ENCODE results near the gene RBM26.

DNA sequence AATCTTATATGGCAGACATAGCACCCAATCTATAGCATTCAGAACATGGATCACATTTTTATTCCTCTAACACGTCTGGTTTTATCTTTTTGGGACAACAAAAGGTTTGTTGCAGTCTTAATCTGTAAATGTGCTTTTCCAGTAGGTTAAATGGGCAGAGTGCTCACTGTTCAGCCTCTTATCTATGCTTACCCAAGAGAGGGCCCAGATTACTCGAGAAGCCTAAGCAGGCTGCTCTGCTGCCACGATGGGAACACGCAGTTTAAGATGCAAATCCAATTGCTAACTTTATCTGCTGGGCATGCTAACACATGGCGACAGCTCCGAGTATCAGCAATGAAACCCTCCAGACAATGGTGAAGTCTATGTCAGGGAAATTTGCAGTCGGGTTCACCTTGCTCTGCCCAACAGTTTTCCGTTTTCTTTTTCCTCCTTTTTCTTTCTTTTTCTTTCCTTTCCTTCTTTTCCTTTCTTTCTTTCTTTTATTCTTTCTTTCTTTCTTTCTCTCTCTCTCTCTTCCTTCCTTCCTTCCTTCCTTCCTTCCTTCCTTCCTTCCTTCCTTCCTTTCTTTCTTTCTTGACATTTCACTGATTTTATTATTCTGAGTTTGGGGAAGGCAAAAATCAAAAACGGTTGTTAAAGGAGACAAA lies 115.3 kb downstream of the RBM26 start:
- TF ChIP-seq, protein P1, sequence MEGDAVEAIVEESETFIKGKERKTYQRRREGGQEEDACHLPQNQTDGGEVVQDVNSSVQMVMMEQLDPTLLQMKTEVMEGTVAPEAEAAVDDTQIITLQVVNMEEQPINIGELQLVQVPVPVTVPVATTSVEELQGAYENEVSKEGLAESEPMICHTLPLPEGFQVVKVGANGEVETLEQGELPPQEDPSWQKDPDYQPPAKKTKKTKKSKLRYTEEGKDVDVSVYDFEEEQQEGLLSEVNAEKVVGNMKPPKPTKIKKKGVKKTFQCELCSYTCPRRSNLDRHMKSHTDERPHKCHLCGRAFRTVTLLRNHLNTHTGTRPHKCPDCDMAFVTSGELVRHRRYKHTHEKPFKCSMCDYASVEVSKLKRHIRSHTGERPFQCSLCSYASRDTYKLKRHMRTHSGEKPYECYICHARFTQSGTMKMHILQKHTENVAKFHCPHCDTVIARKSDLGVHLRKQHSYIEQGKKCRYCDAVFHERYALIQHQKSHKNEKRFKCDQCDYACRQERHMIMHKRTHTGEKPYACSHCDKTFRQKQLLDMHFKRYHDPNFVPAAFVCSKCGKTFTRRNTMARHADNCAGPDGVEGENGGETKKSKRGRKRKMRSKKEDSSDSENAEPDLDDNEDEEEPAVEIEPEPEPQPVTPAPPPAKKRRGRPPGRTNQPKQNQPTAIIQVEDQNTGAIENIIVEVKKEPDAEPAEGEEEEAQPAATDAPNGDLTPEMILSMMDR (IDR thresholded peaks at IDR 0.05) = no peak
- no peak for TF ChIP-seq POLR2A (IDR thresholded peaks at IDR 0.05)

Measured in testis (tissue), 2 donors.